CD4-positive, alpha-beta T cell treated with Interleukin-1 beta for 1 hour (primary cell): Measurements from ENCODE around the gene PTBP3.
A peak's percentile ranks its signal among the peaks of the same experiment; 100 is the strongest.

ENCODE experiments used
- DNase-seq, 2 donors: peaks; one replicate each; pipeline ENCODE4 v3.0.0-alpha.2; 2020 to 2022

PTBP3 gene

DNA sequence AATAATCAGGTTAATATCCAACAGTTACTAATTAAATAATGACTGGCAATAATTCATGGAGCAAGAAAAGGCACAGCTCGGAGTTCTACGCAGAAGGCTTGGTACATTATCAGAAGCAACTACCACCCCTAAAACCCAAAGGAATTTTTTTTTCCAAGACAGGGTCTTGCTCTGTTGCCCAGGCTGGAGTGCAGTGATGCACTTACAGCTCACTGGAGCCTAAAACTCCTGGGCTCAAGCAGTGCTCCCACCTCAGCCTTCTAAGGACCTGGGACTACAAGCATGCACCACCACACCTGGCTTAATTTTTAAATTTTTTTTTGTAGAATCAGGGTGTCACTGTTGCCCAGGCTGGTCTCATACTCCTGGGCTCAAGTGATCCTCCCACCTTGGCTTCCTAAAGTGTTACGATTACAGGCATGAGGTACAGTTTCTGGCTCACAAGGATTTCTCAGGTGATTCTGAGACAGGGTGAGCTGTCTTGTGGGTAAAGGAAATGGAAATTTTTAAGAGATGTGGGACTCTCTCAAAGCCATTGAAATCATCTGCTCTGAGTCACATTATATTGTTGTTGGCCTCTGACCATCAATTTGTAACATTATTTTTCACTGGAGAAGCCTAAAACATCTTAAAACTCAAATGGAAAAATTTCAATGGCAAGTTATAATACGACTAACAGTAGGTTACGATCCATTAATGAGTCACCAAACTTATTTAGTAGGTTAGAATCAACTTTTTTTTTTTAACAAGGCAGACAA is 26.8 kb upstream of the PTBP3 start:
- DNase-seq, result no peak

- no peak for DNase-seq
These were observed 22.0 kb upstream of the PTBP3 start for GRCh38 chr9:112355427-112355897.

DNA sequence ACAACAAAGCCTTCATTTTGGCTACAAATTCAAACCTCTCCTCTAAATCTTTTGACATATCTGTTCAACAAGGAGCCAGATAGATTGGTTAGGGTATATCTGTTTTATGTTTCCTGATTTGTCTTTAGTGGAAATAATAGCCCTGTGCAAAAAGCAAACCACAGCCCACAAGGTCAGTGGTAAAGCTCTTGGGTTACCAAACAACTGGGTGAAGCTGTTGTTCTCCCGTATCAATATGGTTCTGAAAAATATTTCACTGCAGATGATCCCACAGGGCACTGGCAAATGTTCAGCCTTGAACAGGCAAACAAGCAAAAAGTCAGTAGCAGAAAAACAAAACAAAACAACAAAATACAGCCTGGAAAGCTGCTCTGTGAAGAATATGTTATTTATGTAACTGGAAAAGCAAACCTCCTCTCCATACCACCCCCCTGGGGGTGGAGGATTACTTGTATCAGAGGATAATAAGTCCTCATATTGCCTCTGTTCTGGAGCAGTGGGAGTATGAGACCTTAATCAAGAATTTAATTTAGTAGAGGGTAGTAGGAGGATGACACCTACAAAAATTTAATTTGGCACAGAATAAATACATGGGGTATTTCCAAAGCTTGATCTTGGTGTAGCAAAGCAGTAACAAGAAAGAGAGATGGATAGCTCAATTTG is 20.8 kb upstream of the PTBP3 start:
- no peak for DNase-seq

DNA sequence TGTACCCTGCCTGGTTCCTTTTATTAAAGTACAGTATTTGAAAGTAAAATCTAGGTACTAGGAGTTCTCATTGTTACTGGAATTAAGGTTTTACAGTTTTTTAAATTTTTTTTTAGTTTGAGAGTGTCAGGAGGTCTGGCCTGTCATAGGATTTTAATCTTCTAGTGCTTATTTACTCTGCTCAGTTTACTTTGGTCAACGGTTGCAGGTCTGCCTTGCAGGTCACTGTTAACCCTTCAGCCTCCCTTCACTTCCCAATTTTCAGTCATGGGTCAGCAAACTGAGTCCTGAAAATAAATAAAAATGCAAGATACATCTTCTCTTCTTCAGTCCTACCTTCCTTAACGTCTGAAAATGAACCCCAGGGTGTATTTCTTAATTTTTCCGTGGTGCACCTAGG is 18.8 kb upstream of the PTBP3 start:
- no peak for DNase-seq

GRCh38 chr9:112351184-112351583 is 17.8 kb upstream of the PTBP3 start:
- no peak for DNase-seq

DNA sequence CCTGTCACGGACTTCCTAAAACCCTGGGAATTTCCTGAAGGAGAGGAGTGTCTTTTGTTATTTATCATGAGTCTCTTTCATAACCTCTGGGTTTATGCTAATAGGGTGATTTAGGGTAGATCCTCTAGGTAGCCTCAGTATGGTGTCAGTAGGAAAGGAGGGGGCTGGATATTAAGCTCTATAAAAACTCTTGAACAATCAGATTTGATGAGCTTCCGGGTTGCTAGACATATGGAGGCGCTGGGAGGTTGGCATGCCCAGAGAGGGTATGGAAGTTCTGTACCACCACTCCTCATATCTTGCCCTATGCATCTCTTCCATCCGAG is 15.6 kb upstream of the PTBP3 start:
- no peak for DNase-seq

DNA sequence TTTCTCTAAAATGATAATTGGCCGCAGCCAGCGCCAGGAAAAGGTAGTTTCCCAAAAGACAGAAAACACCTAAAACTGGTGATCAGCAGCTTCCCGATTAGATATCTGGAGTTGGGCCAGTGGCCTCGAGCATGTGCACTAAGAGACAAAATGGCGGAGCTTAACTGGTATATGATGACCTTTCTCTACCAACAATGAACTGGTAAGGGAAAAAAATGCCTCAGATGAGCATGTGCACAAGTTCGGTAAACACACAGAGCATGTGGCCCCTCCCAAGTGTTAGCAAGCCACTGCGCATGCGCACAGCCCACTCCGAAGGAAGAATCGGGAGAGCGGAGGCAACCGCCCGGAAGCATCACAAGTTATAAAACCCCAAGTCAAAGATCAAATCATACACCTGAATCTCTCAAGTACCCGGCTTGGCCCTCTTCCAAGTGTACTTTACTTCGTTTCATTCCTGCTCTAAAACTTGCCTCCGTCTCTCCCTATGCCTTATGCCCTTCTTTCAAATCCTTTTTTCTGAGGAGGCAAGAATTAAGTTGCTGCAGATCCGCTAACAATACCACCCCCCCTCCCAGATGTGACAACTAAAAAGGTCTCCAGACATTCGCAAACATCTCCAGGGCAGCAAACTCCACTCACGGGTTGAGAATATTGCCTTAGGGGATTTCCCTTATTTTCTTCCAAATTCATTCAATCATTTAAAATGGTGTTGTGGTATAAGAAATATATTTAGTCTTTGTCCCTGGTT is 15.0 kb upstream of the PTBP3 start:
- DNase-seq, result peak; percentile 76 to 77

DNA sequence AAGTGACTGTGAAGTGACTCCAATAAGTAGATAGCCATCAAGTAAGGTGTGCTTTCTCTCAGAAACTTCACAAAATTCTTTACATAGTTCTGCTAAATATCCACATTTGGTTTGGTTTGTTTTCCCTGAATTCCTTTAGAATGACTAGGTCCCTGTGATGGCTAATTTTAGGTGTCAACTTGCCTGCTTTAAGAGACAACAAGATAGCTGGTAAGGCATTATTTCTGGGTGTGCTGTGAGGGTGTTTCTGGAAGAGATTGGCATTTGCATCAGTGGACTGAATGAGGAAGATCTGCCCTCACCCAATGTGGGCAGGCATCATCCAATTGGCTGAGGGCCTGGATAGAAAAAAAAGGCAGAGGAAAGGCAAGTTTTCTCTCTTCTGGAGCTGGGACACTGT is 8.3 kb upstream of the PTBP3 start:
- DNase-seq, result no peak

DNA sequence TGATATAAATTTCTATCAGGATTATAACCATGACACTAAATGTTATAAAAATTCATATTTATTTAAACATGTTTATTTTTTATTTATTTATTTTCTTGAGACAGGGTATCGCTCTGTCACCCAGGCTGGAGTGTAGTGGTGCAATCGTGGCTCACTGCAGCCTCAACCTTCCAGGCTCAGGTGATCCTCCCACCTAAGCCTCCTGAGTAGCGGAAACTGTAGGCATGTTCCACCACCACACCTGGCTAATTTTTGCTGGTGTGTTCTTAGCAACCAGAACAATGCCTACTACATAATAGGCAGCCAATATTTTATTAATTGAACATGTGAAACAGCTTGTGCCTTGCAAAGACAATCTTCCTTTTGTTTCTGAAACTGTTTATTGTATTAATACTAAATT is 6.5 kb upstream of the PTBP3 start:
- no peak for DNase-seq

GRCh38 chr9:112338561-112338960 is 5.1 kb upstream of the PTBP3 start:
- no peak for DNase-seq

GRCh38 chr9:112337547-112337946 is 4.1 kb upstream of the PTBP3 start:
- DNase-seq, result no peak

- peak; percentile 39 to 55 for DNase-seq
These were observed 1.0 kb upstream of the PTBP3 start for GRCh38 chr9:112334432-112334841.

GRCh38 chr9:112333639-112334431 is 416 bp upstream of the PTBP3 start:
- peak; percentile 94 to 95 for DNase-seq

- no peak for DNase-seq
These were observed 794 bp downstream of the PTBP3 start for GRCh38 chr9:112332674-112332976.

DNA sequence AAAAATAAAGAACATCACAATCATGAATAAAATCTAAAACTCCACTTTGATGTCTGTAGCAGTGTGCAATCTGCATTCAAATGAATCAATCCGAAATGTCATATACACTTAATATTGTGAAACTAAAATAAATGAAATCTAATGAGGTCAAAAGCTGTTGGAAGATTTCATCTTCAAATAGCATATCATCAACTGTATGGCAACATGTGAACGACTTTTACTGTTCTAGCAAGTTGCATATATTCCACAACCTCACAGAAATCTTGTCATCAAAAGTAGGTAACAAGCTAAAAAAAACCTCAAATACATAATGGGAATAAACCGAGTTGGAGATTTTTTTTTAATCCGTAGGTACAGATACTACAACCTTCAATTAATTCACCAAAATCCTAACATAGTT is 1.2 kb downstream of the PTBP3 start:
- no peak for DNase-seq

DNA sequence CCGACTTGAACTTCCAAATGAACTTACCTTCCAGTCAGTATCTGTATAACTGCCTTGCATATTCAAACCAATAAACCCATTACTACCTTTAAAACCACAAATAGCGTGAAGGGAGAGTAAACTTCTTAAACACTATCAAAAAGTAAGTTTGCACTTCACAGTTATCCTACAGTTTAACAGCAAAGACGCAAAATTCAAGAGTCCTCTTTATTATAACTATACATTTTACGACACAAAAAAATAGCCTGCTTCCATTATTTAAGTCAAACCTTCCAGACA is 1.8 kb downstream of the PTBP3 start:
- DNase-seq, result no peak

- DNase-seq, result no peak
These were observed 4.9 kb downstream of the PTBP3 start for GRCh38 chr9:112328545-112328944.

GRCh38 chr9:112327718-112328450 is 5.5 kb downstream of the PTBP3 start:
- no peak for DNase-seq

DNA sequence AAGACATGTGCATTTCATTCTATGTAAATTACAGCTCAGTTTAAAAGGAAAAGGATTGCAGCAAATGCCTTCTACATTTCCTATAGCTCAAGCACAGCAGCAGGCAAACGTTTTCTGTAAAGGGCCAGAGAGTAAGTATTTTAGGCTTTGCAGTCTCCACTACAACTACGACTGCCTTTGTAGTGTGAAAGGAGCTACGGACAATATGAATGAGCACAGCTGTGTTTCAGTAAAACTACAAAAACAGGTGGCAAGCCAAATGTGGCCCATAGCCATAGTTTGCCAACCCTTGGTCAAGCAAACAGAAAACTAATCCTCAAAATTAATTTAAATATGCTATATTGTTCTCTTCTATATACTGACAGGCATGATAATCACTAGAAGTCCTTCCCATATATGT is 7.2 kb downstream of the PTBP3 start:
- no peak for DNase-seq

DNA sequence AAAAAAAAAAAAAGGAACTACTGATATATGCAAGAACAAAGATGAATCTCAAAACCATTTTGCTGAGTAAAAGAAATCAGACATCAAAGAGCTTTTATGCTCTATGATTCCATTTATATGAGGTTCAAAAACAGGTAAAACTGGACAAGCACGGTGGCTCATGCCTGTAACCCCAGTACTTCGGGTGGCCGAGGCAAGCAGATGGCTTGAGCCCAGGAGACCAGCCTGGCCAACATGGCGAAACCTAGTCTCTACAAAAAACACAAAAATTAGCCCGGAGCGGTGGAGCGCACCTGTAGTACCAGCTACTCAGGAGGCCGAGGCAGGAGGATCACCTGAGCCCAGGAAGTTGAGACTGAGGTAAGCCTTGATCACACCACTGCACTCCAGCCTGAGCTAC is 7.8 kb downstream of the PTBP3 start:
- DNase-seq, result no peak

- DNase-seq, result no peak
These were observed 8.3 kb downstream of the PTBP3 start for GRCh38 chr9:112325127-112325526.

DNA sequence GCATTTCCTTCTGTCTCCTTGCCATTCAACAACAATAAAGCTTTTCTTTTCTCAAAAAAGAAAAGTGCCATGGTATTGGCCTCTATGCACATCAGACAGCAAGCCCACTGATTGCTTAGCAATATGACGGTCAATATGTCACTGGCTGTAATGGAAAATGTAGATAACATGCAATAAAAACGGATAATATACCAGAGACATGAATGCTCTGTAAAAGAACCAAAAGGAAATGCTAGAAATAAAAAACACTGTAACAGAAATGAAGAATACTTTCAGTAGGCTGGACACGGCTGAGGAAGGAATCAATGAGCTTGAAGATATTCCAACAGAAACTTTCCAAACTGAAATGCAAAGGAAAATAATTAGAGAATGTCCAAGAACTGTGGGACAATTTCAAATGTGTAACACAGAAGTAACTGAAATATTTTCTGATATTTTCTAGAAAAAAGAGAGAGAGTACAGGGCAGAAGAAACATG is 10.0 kb downstream of the PTBP3 start:
- no peak for DNase-seq
